Smooth muscle cell (in vitro differentiated cells): ENCODE data around the gene DDX59. TPM values are rescaled to one million over a fixed set of nuclear protein-coding genes. Genes with fewer than 3 reads are reported as not detected.
A peak's percentile ranks its signal among the peaks of the same experiment; 100 is the strongest.

Source experiments
- DNase-seq: peaks from one replicate; lab custom pipeline; 2025; ENCODE audit not compliant: unreplicated experiment; lab: John Stamatoyannopoulos, UW
- H2AFZ ChIP-seq: fragments of 200-600 bp; sonication (generic); 2 replicates; pipeline ENCODE4 v1.6.0; 2016; ENCODE audit warnings: antibody characterized with exemption, low read depth, mild to moderate bottlenecking
- H3F3A ChIP-seq: fragments of 200-600 bp; sonication (generic); 2 replicates; pipeline ENCODE4 v1.6.0; 2017; ENCODE audit warnings: antibody characterized with exemption, low read depth
- H3K27ac ChIP-seq: fragments of 200-600 bp; sonication (generic); 2 replicates; pipeline ENCODE4 v1.5.1; 2016; ENCODE audit warnings: low read depth, mild to moderate bottlenecking
- H3K27me3 ChIP-seq: fragments of 200-600 bp; sonication (generic); 2 replicates; pipeline ENCODE4 v1.6.1; 2016; ENCODE audit warnings: low read depth, mild to moderate bottlenecking
- H3K36me3 ChIP-seq: fragments of 200-600 bp; sonication (generic); 2 replicates; pipeline ENCODE4 v1.5.1; 2016; ENCODE audit warnings: low read depth
- H3K4me1 ChIP-seq: fragments of 200-600 bp; sonication (generic); 2 replicates; pipeline ENCODE4 v1.5.1; 2016; ENCODE audit warnings: low read depth
- H3K4me2 ChIP-seq: fragments of 200-600 bp; sonication (generic); 2 replicates; pipeline ENCODE4 v1.6.0; 2016; ENCODE audit warnings: mild to moderate bottlenecking
- H3K4me3 ChIP-seq: fragments of 200-600 bp; sonication (generic); 2 replicates; pipeline ENCODE4 v1.5.1; 2016; ENCODE audit warnings: mild to moderate bottlenecking
- H3K79me2 ChIP-seq: fragments of 200-600 bp; sonication (generic); 2 replicates; pipeline ENCODE4 v1.6.0; 2016; ENCODE audit warnings: low read depth, mild to moderate bottlenecking
- H3K9ac ChIP-seq: fragments of 200-600 bp; sonication (generic); 2 replicates; pipeline ENCODE4 v1.6.0; 2016; ENCODE audit warnings: low read depth
- H3K9me3 ChIP-seq: fragments of 200-600 bp; sonication (generic); replicated peaks from 2 replicates; pipeline ENCODE4 v1.5.1; 2016; ENCODE audit warnings: low read depth
- H4K20me1 ChIP-seq: fragments of 200-600 bp; sonication (generic); 2 replicates; pipeline ENCODE4 v1.6.0; 2016; ENCODE audit warnings: low read depth
- WGBS: methylation state at CpG from one replicate; pipeline ENCODE4 v1.1.7; 2016; ENCODE audit warnings: low lambda C conversion rate; 5-methylcytosine and 5-hydroxymethylcytosine counted together
- polyA plus RNA-seq: library from polyadenylated mRNA; unstranded; fragments of >200 nt; fragmentation: Nextera tagmentation; extraction: Ambion mirVana; gene quantifications from 2 replicates; pipeline ENCODE4 v1.2.1, GENCODE V29; 2016
- total RNA-seq: library from RNA; depleted of rRNA; stranded (reverse); fragments of >200 nt; gene quantifications from 2 replicates; pipeline ENCODE4 v1.2.3, GENCODE V29; 2014
- TF ChIP-seq, protein P1 (sequence below): fragments of 200-600 bp; sonication (generic); IDR thresholded peaks from 2 replicates; pipeline ENCODE4 v1.5.1; 2017; ENCODE audit warnings: borderline replicate concordance, mild to moderate bottlenecking, antibody characterized with exemption; ENCODE audit not compliant: insufficient read depth, poor library complexity, severe bottlenecking

Gene DDX59
- total RNA-seq, result 21.8 and 22.5 TPM in 2 replicates
- 7.7 and 12.4 TPM in 2 replicates for polyA plus RNA-seq

DNA sequence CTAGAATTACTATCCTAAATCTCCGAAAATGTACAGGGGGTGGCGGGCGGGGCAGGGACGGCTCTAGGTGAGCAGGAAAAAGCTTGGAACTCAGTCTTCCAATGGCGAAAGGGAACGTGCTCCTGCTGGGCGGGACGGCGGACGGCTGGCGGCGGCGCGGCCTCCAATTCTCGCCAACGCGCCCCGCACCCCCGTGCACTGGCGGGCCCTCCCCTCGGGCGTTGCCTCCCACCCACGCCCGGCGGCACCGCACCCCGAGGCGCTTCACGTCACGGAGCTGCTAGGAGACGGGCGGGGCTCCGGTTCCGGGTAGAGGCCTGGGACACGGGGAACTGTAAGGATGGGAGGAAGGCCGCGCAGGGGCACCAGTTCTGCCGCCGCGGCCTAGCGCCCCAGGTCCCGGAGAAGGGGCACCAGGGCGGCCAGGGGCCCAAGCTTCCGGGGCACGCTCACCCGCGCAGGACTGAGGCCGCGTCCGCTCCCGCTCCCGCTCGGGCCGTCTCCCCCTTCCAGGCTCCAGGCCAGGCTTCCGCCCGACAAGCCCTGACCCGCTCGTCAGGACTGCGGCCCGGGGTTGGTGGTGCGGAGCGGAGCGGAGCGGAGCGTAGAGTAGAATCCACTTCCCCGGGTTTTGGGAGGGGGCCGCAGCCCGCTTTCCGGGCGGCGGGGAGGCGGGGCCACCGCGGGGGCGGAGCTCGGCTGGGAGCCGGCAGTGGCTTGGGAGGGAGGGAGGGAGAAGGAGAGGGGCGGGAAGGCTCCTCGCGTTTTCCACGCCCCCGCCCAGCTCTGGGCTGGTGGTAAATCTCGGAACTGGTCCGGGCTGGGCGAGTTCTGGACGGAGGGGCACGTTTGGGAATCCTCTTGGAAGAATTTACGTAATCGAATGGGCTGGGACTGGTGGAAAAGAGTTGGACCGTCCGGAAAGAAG is at the start of gene DDX59:
DDX59 (minus strand) TSS at position 594 of the 928 bp plus-strand sequence. CDS start 3,167 bp downstream, outside the sequence.
- Histone ChIP-seq H3K9ac (peak within 1 kb of the TSS; percentile 100), H3K4me3 (peak within 1 kb of the TSS; percentile 84), H2AFZ (peak within 1 kb of the TSS; percentile 71), H3K4me2 (peak within 1 kb of the TSS; percentile 99), H3K27ac (peak within 1 kb of the TSS; percentile 100), H3K9me3 (no peaks in the 10 kb centered on the region), H3K36me3 (no peaks in the 10 kb centered on the region), H4K20me1 (no peaks in the 10 kb centered on the region), H3K79me2 (peaks cover 26% of the 10 kb centered on the region), H3F3A (peaks cover 13% of the 10 kb centered on the region), H3K27me3 (no peaks in the 10 kb centered on the region), H3K4me1 (peaks cover 20% of the 10 kb centered on the region)
- peak; percentile 96 for DNase-seq
- TF ChIP-seq, protein P1, sequence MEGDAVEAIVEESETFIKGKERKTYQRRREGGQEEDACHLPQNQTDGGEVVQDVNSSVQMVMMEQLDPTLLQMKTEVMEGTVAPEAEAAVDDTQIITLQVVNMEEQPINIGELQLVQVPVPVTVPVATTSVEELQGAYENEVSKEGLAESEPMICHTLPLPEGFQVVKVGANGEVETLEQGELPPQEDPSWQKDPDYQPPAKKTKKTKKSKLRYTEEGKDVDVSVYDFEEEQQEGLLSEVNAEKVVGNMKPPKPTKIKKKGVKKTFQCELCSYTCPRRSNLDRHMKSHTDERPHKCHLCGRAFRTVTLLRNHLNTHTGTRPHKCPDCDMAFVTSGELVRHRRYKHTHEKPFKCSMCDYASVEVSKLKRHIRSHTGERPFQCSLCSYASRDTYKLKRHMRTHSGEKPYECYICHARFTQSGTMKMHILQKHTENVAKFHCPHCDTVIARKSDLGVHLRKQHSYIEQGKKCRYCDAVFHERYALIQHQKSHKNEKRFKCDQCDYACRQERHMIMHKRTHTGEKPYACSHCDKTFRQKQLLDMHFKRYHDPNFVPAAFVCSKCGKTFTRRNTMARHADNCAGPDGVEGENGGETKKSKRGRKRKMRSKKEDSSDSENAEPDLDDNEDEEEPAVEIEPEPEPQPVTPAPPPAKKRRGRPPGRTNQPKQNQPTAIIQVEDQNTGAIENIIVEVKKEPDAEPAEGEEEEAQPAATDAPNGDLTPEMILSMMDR, result no peak
- 1% methylated on average over 70 of the region's 91 CpGs for WGBS

DNA sequence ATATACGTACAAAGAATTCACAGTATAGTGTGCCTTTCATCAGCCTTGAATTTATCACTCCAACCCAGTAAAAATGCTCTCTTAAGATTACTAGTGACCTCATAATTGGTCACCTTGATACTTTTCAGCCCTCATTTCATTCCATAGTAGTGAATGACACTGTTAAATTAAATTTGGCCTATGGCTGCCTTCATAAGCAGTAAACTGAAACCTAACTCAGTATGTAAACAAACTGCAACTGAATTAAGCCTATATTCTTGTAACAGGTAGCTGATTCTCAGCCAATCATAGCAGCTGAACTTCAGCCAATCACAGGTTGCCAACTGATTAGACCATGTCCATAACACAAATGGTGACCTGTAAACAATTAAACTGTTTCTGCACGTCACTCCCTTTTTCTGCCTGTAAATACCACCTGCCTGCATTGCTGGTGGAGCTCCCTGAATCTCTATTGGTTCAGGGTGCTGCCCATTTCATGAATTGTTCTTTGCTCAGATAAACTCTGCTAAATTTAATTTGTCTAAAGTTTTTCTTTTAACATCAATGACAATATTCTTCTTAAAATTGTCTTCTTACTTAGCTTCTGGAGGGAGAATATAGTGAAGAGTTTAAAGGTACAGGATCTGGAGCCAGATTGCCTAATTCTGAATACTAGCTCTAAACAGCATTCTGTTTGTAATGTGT is 44.9 kb upstream of the DDX59 start:
- H3K4me2 ChIP-seq, result no peak overlapping the region

DNA sequence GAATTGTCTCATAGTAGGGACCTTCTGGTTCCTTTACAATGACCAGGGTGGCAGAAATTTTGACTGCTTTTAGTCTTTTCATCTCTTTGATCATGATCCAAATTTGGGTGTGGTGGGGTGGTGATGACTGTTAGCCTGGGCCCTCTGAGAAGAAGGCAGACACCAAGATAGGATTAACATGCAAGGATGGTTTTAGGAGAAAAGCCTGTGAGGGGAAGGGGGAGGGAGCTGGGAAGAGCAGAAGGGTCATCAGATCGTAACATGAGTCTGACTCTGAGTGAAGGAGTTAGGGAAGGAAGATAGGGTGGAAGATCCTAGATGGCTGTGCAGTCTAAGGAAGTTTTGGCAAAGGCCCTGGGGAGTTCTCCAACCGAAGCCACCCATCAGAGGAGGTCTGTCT is 40.5 kb upstream of the DDX59 start:
- Histone ChIP-seq H3K36me3 (no peaks in the 10 kb centered on the region), H3K27ac (no peak overlapping the region), H3K4me1 (peaks cover 4% of the 10 kb centered on the region), H3K9ac (no peak overlapping the region), H4K20me1 (no peaks in the 10 kb centered on the region), H3K9me3 (no peaks in the 10 kb centered on the region), H3K4me3 (no peak overlapping the region), H2AFZ (no peak overlapping the region), H3F3A (no peaks in the 10 kb centered on the region), H3K27me3 (no peaks in the 10 kb centered on the region), H3K79me2 (no peaks in the 10 kb centered on the region), H3K4me2 (no peak overlapping the region)
- WGBS, result 82% methylated on average over 2 of the region's 2 CpGs
- no peak for DNase-seq
- TF ChIP-seq, protein P1, result no peak

More for the DNA sequence above, 44.9 kb upstream of the DDX59 start:
- Histone ChIP-seq H3K27me3 (no peaks in the 10 kb centered on the region), H3K4me3 (no peak overlapping the region), H3K27ac (no peak overlapping the region), H4K20me1 (no peaks in the 10 kb centered on the region), H3K79me2 (no peaks in the 10 kb centered on the region), H3K9ac (no peak overlapping the region), H3K9me3 (no peaks in the 10 kb centered on the region), H3K4me1 (peaks cover 4% of the 10 kb centered on the region), H3K36me3 (no peaks in the 10 kb centered on the region), H2AFZ (no peak overlapping the region), H3F3A (no peaks in the 10 kb centered on the region)
- WGBS, result 92% methylated on average over 2 of the region's 2 CpGs
- TF ChIP-seq, protein P1, result no peak
- no peak for DNase-seq
